ENCODE data around the gene NPVF.

- TF ChIP-seq TAF1 (conservative IDR thresholded peaks at IDR 0.05): no peak
- TF ChIP-seq, protein P1, sequence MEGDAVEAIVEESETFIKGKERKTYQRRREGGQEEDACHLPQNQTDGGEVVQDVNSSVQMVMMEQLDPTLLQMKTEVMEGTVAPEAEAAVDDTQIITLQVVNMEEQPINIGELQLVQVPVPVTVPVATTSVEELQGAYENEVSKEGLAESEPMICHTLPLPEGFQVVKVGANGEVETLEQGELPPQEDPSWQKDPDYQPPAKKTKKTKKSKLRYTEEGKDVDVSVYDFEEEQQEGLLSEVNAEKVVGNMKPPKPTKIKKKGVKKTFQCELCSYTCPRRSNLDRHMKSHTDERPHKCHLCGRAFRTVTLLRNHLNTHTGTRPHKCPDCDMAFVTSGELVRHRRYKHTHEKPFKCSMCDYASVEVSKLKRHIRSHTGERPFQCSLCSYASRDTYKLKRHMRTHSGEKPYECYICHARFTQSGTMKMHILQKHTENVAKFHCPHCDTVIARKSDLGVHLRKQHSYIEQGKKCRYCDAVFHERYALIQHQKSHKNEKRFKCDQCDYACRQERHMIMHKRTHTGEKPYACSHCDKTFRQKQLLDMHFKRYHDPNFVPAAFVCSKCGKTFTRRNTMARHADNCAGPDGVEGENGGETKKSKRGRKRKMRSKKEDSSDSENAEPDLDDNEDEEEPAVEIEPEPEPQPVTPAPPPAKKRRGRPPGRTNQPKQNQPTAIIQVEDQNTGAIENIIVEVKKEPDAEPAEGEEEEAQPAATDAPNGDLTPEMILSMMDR (IDR thresholded peaks at IDR 0.05; ENCODE audit: low read depth, low read length, missing input control): no peak
- TF ChIP-seq YY1 (IDR thresholded peaks at IDR 0.05): no peak
- no peak for TF ChIP-seq RXRA (IDR thresholded peaks at IDR 0.05)
- TF ChIP-seq RAD21 (IDR thresholded peaks at IDR 0.05): no peak
- TF ChIP-seq EGR1 (IDR thresholded peaks at IDR 0.05; ENCODE audit: low read depth in 2 of 2): no peak
- no peak for TF ChIP-seq GABPA (IDR thresholded peaks at IDR 0.05 in 1 of 2, conservative IDR thresholded peaks at IDR 0.05 in 1 of 2)
- TF ChIP-seq NR2F2 (IDR thresholded peaks at IDR 0.05): no peak
- TF ChIP-seq HNF4A (conservative IDR thresholded peaks at IDR 0.05): no peak
- TF ChIP-seq JUND (IDR thresholded peaks at IDR 0.05): no peak
- TF ChIP-seq MAX (IDR thresholded peaks at IDR 0.05): no peak
- TF ChIP-seq, protein P2, sequence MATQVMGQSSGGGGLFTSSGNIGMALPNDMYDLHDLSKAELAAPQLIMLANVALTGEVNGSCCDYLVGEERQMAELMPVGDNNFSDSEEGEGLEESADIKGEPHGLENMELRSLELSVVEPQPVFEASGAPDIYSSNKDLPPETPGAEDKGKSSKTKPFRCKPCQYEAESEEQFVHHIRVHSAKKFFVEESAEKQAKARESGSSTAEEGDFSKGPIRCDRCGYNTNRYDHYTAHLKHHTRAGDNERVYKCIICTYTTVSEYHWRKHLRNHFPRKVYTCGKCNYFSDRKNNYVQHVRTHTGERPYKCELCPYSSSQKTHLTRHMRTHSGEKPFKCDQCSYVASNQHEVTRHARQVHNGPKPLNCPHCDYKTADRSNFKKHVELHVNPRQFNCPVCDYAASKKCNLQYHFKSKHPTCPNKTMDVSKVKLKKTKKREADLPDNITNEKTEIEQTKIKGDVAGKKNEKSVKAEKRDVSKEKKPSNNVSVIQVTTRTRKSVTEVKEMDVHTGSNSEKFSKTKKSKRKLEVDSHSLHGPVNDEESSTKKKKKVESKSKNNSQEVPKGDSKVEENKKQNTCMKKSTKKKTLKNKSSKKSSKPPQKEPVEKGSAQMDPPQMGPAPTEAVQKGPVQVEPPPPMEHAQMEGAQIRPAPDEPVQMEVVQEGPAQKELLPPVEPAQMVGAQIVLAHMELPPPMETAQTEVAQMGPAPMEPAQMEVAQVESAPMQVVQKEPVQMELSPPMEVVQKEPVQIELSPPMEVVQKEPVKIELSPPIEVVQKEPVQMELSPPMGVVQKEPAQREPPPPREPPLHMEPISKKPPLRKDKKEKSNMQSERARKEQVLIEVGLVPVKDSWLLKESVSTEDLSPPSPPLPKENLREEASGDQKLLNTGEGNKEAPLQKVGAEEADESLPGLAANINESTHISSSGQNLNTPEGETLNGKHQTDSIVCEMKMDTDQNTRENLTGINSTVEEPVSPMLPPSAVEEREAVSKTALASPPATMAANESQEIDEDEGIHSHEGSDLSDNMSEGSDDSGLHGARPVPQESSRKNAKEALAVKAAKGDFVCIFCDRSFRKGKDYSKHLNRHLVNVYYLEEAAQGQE (IDR thresholded peaks at IDR 0.05): no peak
- TF ChIP-seq, protein P3, sequence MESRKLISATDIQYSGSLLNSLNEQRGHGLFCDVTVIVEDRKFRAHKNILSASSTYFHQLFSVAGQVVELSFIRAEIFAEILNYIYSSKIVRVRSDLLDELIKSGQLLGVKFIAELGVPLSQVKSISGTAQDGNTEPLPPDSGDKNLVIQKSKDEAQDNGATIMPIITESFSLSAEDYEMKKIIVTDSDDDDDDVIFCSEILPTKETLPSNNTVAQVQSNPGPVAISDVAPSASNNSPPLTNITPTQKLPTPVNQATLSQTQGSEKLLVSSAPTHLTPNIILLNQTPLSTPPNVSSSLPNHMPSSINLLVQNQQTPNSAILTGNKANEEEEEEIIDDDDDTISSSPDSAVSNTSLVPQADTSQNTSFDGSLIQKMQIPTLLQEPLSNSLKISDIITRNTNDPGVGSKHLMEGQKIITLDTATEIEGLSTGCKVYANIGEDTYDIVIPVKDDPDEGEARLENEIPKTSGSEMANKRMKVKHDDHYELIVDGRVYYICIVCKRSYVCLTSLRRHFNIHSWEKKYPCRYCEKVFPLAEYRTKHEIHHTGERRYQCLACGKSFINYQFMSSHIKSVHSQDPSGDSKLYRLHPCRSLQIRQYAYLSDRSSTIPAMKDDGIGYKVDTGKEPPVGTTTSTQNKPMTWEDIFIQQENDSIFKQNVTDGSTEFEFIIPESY (IDR thresholded peaks at IDR 0.05): no peak
Measured at GRCh38 chr7:25194036-25194435, 34.2 kb downstream of the NPVF start.

Measured in liver (tissue), 3 donors.